ENCODE results near the gene PTPN21. TPM values are rescaled to one million over a fixed set of nuclear protein-coding genes. Genes with fewer than 3 reads are reported as not detected.

The PTPN21 gene
- 5.3 and 10.1 TPM in 2 replicates for total RNA-seq (2014; rRNA removed; shearing (Covaris generic))

GRCh38 chr14:88554457-88555286, at the start of gene PTPN21:
PTPN21 (minus strand) TSS chr14:88555007; CDS start chr14:88550417, 4,590 bp downstream.
- peak; percentile 27 for DNase-seq (ENCODE audit: low spot score)

GRCh38 chr14:88604212-88604611, 49.4 kb upstream of the PTPN21 start:
- DNase-seq (ENCODE audit: low spot score): no peak

GRCh38 chr14:88599761-88600439, 45.1 kb upstream of the PTPN21 start:
- DNase-seq (ENCODE audit: low spot score): no peak

GRCh38 chr14:88599326-88599725, 44.5 kb upstream of the PTPN21 start:
- DNase-seq (ENCODE audit: low spot score): no peak

GRCh38 chr14:88598097-88598675, 43.4 kb upstream of the PTPN21 start:
- DNase-seq (ENCODE audit: low spot score): no peak

GRCh38 chr14:88597601-88598000, 42.8 kb upstream of the PTPN21 start:
- DNase-seq (ENCODE audit: low spot score): no peak

- DNase-seq (ENCODE audit: low spot score): no peak
These were observed 42.2 kb upstream of the PTPN21 start for GRCh38 chr14:88597038-88597437.

- no peak for DNase-seq (ENCODE audit: low spot score)
These were observed 37.2 kb upstream of the PTPN21 start for GRCh38 chr14:88592031-88592430.

- DNase-seq (ENCODE audit: low spot score): no peak
These were observed 35.4 kb upstream of the PTPN21 start for GRCh38 chr14:88590173-88590572.

GRCh38 chr14:88588081-88588480, 33.3 kb upstream of the PTPN21 start:
- no peak for DNase-seq (ENCODE audit: low spot score)

GRCh38 chr14:88584451-88584850, 29.6 kb upstream of the PTPN21 start:
- DNase-seq (ENCODE audit: low spot score): no peak

- DNase-seq (ENCODE audit: low spot score): no peak
These were observed 21.4 kb upstream of the PTPN21 start for GRCh38 chr14:88576222-88576621.

GRCh38 chr14:88572117-88572516, 17.3 kb upstream of the PTPN21 start:
- no peak for DNase-seq (ENCODE audit: low spot score)

GRCh38 chr14:88568196-88568595, 13.4 kb upstream of the PTPN21 start:
- no peak for DNase-seq (ENCODE audit: low spot score)

- no peak for DNase-seq (ENCODE audit: low spot score)
These were observed 10.6 kb upstream of the PTPN21 start for GRCh38 chr14:88565427-88565826.

- no peak for DNase-seq (ENCODE audit: low spot score)
These were observed 9.0 kb upstream of the PTPN21 start for GRCh38 chr14:88563845-88564244.

- DNase-seq (ENCODE audit: low spot score): peak; percentile 59
These were observed 8.3 kb upstream of the PTPN21 start, which contains the start of gene ZC3H14 for GRCh38 chr14:88562831-88563686. ZC3H14 (plus strand) TSS chr14:88563037; CDS start chr14:88563134, 97 bp downstream.

GRCh38 chr14:88562532-88562830, 7.7 kb upstream of the PTPN21 start:
- DNase-seq (ENCODE audit: low spot score): no peak

- DNase-seq (ENCODE audit: low spot score): peak; percentile 16
These were observed 5.0 kb upstream of the PTPN21 start for GRCh38 chr14:88559852-88560251.

GRCh38 chr14:88556581-88556980, 1.8 kb upstream of the PTPN21 start:
- no peak for DNase-seq (ENCODE audit: low spot score)

GRCh38 chr14:88553886-88554456, 836 bp downstream of the PTPN21 start:
- DNase-seq (ENCODE audit: low spot score): no peak

Measured in A172 (cell line).